Naive thymus-derived CD4-positive, alpha-beta T cell (primary cell): Measurements from ENCODE around the gene B4GAT1. TPM values are rescaled to one million over a fixed set of nuclear protein-coding genes. Genes with fewer than 3 reads are reported as not detected.
"Not testable (repeated sequence)": the region's sequence is repeated elsewhere in the genome, so short reads cannot be mapped to it uniquely, and the experiment has no call there.

Experiments used
- ATAC-seq: fragments of 150-1000 bp; cut with Tn5 transposase; 2 replicates; pipeline ENCODE4 v1.10.0; 2021; ENCODE audit warnings: mild to moderate bottlenecking, moderate library complexity
- CTCF ChIA-PET: fragments of 350-600 bp; sonication (Branson Sonifier 250); formaldehyde crosslinking; loops from one replicate; lab custom pipeline; 2021; ENCODE audit warnings: antibody characterized with exemption; lab: Charles Lee
- POLR2A ChIA-PET: fragments of 350-600 bp; sonication (Branson Sonifier 250); formaldehyde crosslinking; loops from one replicate; lab custom pipeline; 2021; ENCODE audit warnings: antibody characterized with exemption, inconsistent platforms; lab: Charles Lee
- DNase-seq, 9 donors: peaks; one replicate each; pipeline versions ENCODE4 v3.0.0 to v3.0.0-alpha.2; 2020 to 2022; ENCODE audit warnings: mixed read lengths in 1 of 9
- H3K27ac ChIP-seq: one replicate; pipeline ENCODE4 v1.7.0; 2013; ENCODE audit warnings: mild to moderate bottlenecking, low read depth, low read length, moderate library complexity
- H3K27me3 ChIP-seq, 2 donors: one replicate each; pipeline ENCODE4 v1.7.0; 2013; ENCODE audit warnings: low read length in 2 of 2, mild to moderate bottlenecking in 2 of 2, moderate library complexity in 2 of 2; ENCODE audit not compliant: control insufficient read depth in 2 of 2, insufficient read depth in 2 of 2
- H3K36me3 ChIP-seq, 3 experiments: 1 replicate in 2 of 3; 2 replicates in 1 of 3; pipeline ENCODE4 v1.7.0; 2013; ENCODE audit warnings: low read length in 3 of 3, mild to moderate bottlenecking in 3 of 3, moderate library complexity in 1 of 3; ENCODE audit not compliant: insufficient read depth in 3 of 3, control insufficient read depth in 2 of 3
- H3K4me1 ChIP-seq, 2 donors: one replicate each; pipeline ENCODE4 v1.7.0; 2013; ENCODE audit warnings: low read length in 2 of 2, mild to moderate bottlenecking in 2 of 2, moderate library complexity in 1 of 2; ENCODE audit not compliant: control insufficient read depth in 2 of 2, insufficient read depth in 2 of 2
- H3K4me3 ChIP-seq: 2 replicates; pipeline ENCODE4 v1.7.0; 2013; ENCODE audit warnings: mild to moderate bottlenecking, low read length
- H3K9me3 ChIP-seq, 3 experiments: 1 replicate in 2 of 3; 2 replicates in 1 of 3; pipeline ENCODE4 v1.7.0; 2013; ENCODE audit warnings: low read length in 3 of 3; ENCODE audit not compliant: control insufficient read depth in 2 of 3
- H3K27ac Mint-ChIP-seq, 9 donors: one replicate each; pipeline ENCODE4 v1.8.0; 2020 to 2022; ENCODE audit warnings: mixed read lengths in 9 of 9, mild to moderate bottlenecking in 8 of 9, moderate library complexity in 5 of 9, inconsistent platforms in 2 of 9
- H3K27me3 Mint-ChIP-seq, 5 donors: one replicate each; pipeline ENCODE4 v1.8.0; 2021 to 2022; ENCODE audit warnings: mixed read lengths in 5 of 5, mild to moderate bottlenecking in 1 of 5
- H3K36me3 Mint-ChIP-seq, 5 donors: one replicate each; pipeline ENCODE4 v1.8.0; 2020 to 2022; ENCODE audit warnings: mixed read lengths in 5 of 5, mild to moderate bottlenecking in 3 of 5, inconsistent platforms in 1 of 5
- H3K4me1 Mint-ChIP-seq, 7 donors: one replicate each; pipeline ENCODE4 v1.8.0; 2020 to 2022; ENCODE audit warnings: mixed read lengths in 7 of 7, mild to moderate bottlenecking in 3 of 7, inconsistent platforms in 1 of 7
- H3K4me3 Mint-ChIP-seq, 10 donors: one replicate each; pipeline ENCODE4 v1.8.0; 2020 to 2022; ENCODE audit warnings: mild to moderate bottlenecking in 10 of 10, mixed read lengths in 10 of 10, moderate library complexity in 6 of 10, inconsistent platforms in 2 of 10
- H3K9me3 Mint-ChIP-seq, 11 donors: one replicate each; pipeline ENCODE4 v1.8.0; 2020 to 2022; ENCODE audit warnings: mixed read lengths in 11 of 11, mild to moderate bottlenecking in 4 of 11, inconsistent platforms in 1 of 11, moderate library complexity in 1 of 11
- intact Hi-C, 2 donors: fragments of 100-400 bp; cut with micrococcal nuclease; formaldehyde crosslinking; loops; one replicate each; pipeline ENCODE4 v1.15.1; 2023
- polyA plus RNA-seq, 2 donors: library from polyadenylated mRNA; unstranded; fragments of 300-500 nt; fragmentation: Illumina TruSeq; gene quantifications; one replicate each; pipeline ENCODE4 v1.2.3, GENCODE V29; 2021
- total RNA-seq, 6 experiments: library from RNA in 5 of 6; stranded (reverse) in 5 of 6; gene quantifications; 1 replicate in 5 of 6; 2 replicates in 1 of 6; pipeline ENCODE4 v1.2.3 and lab custom pipeline; 2021 to 2026

Gene B4GAT1
- total and polyA plus RNA-seq, 7 experiments from 2014 or later = 2.2 to 18.2 (median 10.3) TPM

- not testable (repeated sequence) for H3K4me3 Mint-ChIP-seq, DNase-seq
- POLR2A ChIA-PET = interaction anchor here (0.9 to 3.5 kb wide), 2 partner anchors 12 to 36 kb away, joined by 4 to 32 read pairs; partner anchors contain the start of gene SLC29A2
Measured at GRCh38 chr11:66384316-66384715, 36.9 kb upstream of the B4GAT1 start.

GRCh38 chr11:66380264-66380663 lies 32.8 kb upstream of the B4GAT1 start:
- POLR2A ChIA-PET, ATAC-seq, H3K27ac Mint-ChIP-seq, H3K9me3 Mint-ChIP-seq, H3K4me1 ChIP-seq, H3K36me3 Mint-ChIP-seq, H3K9me3 ChIP-seq, H3K36me3 ChIP-seq, DNase-seq, H3K4me3 ChIP-seq, H3K4me1 Mint-ChIP-seq, intact Hi-C loops, H3K4me3 Mint-ChIP-seq, H3K27me3 ChIP-seq, CTCF ChIA-PET, H3K27ac ChIP-seq: not testable (repeated sequence)
- peaks cover 0 to 15% (median 0%) of the 10 kb centered on the region in 5 donors for H3K27me3 Mint-ChIP-seq

More at GRCh38 chr11:66384316-66384715, 36.9 kb upstream of the B4GAT1 start:
- H3K36me3 ChIP-seq, H3K9me3 Mint-ChIP-seq, H3K27ac Mint-ChIP-seq, H3K27ac ChIP-seq, intact Hi-C loops, H3K4me1 ChIP-seq, ATAC-seq, H3K4me3 ChIP-seq, H3K36me3 Mint-ChIP-seq, H3K27me3 ChIP-seq, H3K9me3 ChIP-seq: not testable (repeated sequence)
- H3K4me1 Mint-ChIP-seq = peaks cover 0 to 12% (median 7%) of the 10 kb centered on the region in 7 donors
- peaks cover 0 to 18% (median 0%) of the 10 kb centered on the region in 5 donors for H3K27me3 Mint-ChIP-seq
- CTCF ChIA-PET = interaction anchor here (0.6 to 3.5 kb wide), 4 partner anchors 17 to 73 kb away, joined by 3 to 53 read pairs (median 6); no protein-coding TSS in a partner anchor

GRCh38 chr11:66373690-66374287 lies 26.4 kb upstream of the B4GAT1 start:
- not testable (repeated sequence) for H3K36me3 ChIP-seq, H3K27me3 Mint-ChIP-seq, H3K4me3 ChIP-seq, ATAC-seq, H3K27me3 ChIP-seq, DNase-seq, H3K9me3 ChIP-seq, H3K36me3 Mint-ChIP-seq, H3K27ac ChIP-seq, H3K9me3 Mint-ChIP-seq, H3K4me1 ChIP-seq
- peak overlapping the region in 3 of 10 donors; percentile 21 to 41 (median 26) for H3K4me3 Mint-ChIP-seq
- ChIA-PET CTCF (interaction anchor here (1.1 to 2.9 kb wide), 3 partner anchors 10 to 15 kb away, joined by 5 to 10 read pairs (median 6); no protein-coding TSS in a partner anchor), POLR2A (interaction anchor here (3.6 kb wide), 1 partner anchor 12 kb away, joined by 32 read pairs; no protein-coding TSS in a partner anchor)
- H3K4me1 Mint-ChIP-seq = peaks cover 0 to 21% (median 13%) of the 10 kb centered on the region in 7 donors
- peak overlapping the region in 2 of 9 donors; percentile 6 to 14 for H3K27ac Mint-ChIP-seq
- intact Hi-C loops = loop anchor here in 1 of 2 donors (5.0 kb wide), 1 partner anchor 46 kb away; no protein-coding TSS in a partner anchor

- intact Hi-C loops = loop anchor here in 1 of 2 donors (5.0 kb wide), 1 partner anchor 46 kb away; no protein-coding TSS in a partner anchor
- no peak overlapping the region for H3K27ac ChIP-seq
- H3K27me3 Mint-ChIP-seq = peaks cover 0 to 5% (median 0%) of the 10 kb centered on the region in 5 donors
- H3K27me3 ChIP-seq = no peaks in the 10 kb centered on the region
- peak overlapping the region in 6 of 9 donors; percentile 4 to 83 (median 14) for H3K27ac Mint-ChIP-seq
- POLR2A ChIA-PET = interaction anchor here (1.8 to 3.6 kb wide), 2 partner anchors 12 to 84 kb away, joined by 5 to 32 read pairs; partner anchors contain the start of gene YIF1A
- peak overlapping the region in 3 of 10 donors; percentile 9 to 26 (median 21) for H3K4me3 Mint-ChIP-seq
- CTCF ChIA-PET = interaction anchor here (1.1 to 2.9 kb wide), 4 partner anchors 10 to 16 kb away, joined by 5 to 14 read pairs (median 8); no protein-coding TSS in a partner anchor
- DNase-seq (no peak), ATAC-seq (no peak)
- no peaks in the 10 kb centered on the region for H3K9me3 Mint-ChIP-seq
- H3K4me1 ChIP-seq = peaks cover 4 to 8% of the 10 kb centered on the region in 2 donors
- H3K36me3 ChIP-seq = peaks cover 0 to 8% (median 0%) of the 10 kb centered on the region in 3 experiments
- H3K36me3 Mint-ChIP-seq = no peaks in the 10 kb centered on the region
- no peak overlapping the region for H3K4me3 ChIP-seq
- H3K4me1 Mint-ChIP-seq = peaks cover 0 to 21% (median 13%) of the 10 kb centered on the region in 7 donors
- no peaks in the 10 kb centered on the region for H3K9me3 ChIP-seq
Measured at GRCh38 chr11:66373265-66373664, 25.8 kb upstream of the B4GAT1 start.

- H3K36me3 Mint-ChIP-seq = no peaks in the 10 kb centered on the region
- Histone ChIP-seq H3K36me3 (peaks cover 0 to 8% (median 0%) of the 10 kb centered on the region in 3 experiments), H3K27me3 (no peaks in the 10 kb centered on the region), H3K4me3 (peak within 1 kb of the TSS; percentile 72), H3K4me1 (peaks cover 4 to 8% of the 10 kb centered on the region in 2 donors), H3K9me3 (no peaks in the 10 kb centered on the region), H3K27ac (peak within 1 kb of the TSS; percentile 83)
- H3K27ac Mint-ChIP-seq = peak within 1 kb of the TSS; percentile 79 to 95 (median 90)
- peaks cover 0 to 24% (median 13%) of the 10 kb centered on the region in 7 donors for H3K4me1 Mint-ChIP-seq
- CTCF ChIA-PET = interaction anchor here (0.6 to 1.9 kb wide), 4 partner anchors 14 to 414 kb away, joined by 4 to 14 read pairs (median 6); no protein-coding TSS in a partner anchor
- ATAC-seq (peak; percentile 89), DNase-seq (peak; percentile 53 to 85 (median 80))
- intact Hi-C loops = loop anchor here (1.0 to 5.0 kb wide), 5 partner anchors 14 to 67 kb away; partner anchors contain the start of genes BRMS1 (in 2 of the 2) and MRPL11 (in 2 of the 2)
- H3K4me3 Mint-ChIP-seq = peak within 1 kb of the TSS; percentile 81 to 96 (median 88)
- H3K9me3 Mint-ChIP-seq = no peaks in the 10 kb centered on the region
- POLR2A ChIA-PET = interaction anchor here (0.8 to 4.8 kb wide), 12 partner anchors 14 to 586 kb away, joined by 3 to 58 read pairs (median 4); partner anchors contain the start of genes B4GAT1, BRMS1, CD248 and MRPL11
- H3K27me3 Mint-ChIP-seq = peaks cover 0 to 3% (median 0%) of the 10 kb centered on the region in 5 donors
Measured at GRCh38 chr11:66371627-66372415, 24.4 kb upstream of the B4GAT1 start, which contains the start of gene SLC29A2. Gene SLC29A2 (minus strand): TSS chr11:66371760. CDS start chr11:66371591, 169 bp downstream.
